ENCODE measurements around the gene PRPF6. TPM values are rescaled to one million over a fixed set of nuclear protein-coding genes. Genes with fewer than 3 reads are reported as not detected.

Gene PRPF6
- total RNA-seq, 1 donor from 2014 or later: 71.9 TPM

GRCh38 chr20:63934271-63935068 lies 46.5 kb upstream of the PRPF6 start:
- DNase-seq (ENCODE audit: extremely low spot score, unreplicated experiment): no peak
- TF ChIP-seq CTCF (IDR thresholded peaks at IDR 0.05): peak; percentile 45
- Mint-ChIP-seq H3K9me3 (ENCODE audit: unreplicated experiment) (no peaks in the 10 kb centered on the region), H3K27ac (ENCODE audit: unreplicated experiment) (peak overlapping the region; percentile 38), H3K4me1 (ENCODE audit: unreplicated experiment) (no peaks in the 10 kb centered on the region), H3K36me3 (ENCODE audit: unreplicated experiment) (peaks cover 32% of the 10 kb centered on the region), H3K4me3 (ENCODE audit: unreplicated experiment) (no peak overlapping the region), H3K27me3 (ENCODE audit: unreplicated experiment) (no peaks in the 10 kb centered on the region)

GRCh38 chr20:63935447-63935846 lies 45.5 kb upstream of the PRPF6 start:
- H3K9me3 Mint-ChIP-seq (ENCODE audit: unreplicated experiment): no peaks in the 10 kb centered on the region
- DNase-seq (ENCODE audit: extremely low spot score, unreplicated experiment): no peak
- H3K4me1 Mint-ChIP-seq (ENCODE audit: unreplicated experiment): no peaks in the 10 kb centered on the region
- no peak overlapping the region for H3K27ac Mint-ChIP-seq (ENCODE audit: unreplicated experiment)
- no peak for TF ChIP-seq CTCF (IDR thresholded peaks at IDR 0.05)
- H3K27me3 Mint-ChIP-seq (ENCODE audit: unreplicated experiment): no peaks in the 10 kb centered on the region
- peaks cover 26% of the 10 kb centered on the region for H3K36me3 Mint-ChIP-seq (ENCODE audit: unreplicated experiment)
- no peak overlapping the region for H3K4me3 Mint-ChIP-seq (ENCODE audit: unreplicated experiment)

GRCh38 chr20:63937596-63937995 lies 43.3 kb upstream of the PRPF6 start:
- no peaks in the 10 kb centered on the region for H3K27me3 Mint-ChIP-seq (ENCODE audit: unreplicated experiment)
- H3K36me3 Mint-ChIP-seq (ENCODE audit: unreplicated experiment): peaks cover 13% of the 10 kb centered on the region
- H3K4me1 Mint-ChIP-seq (ENCODE audit: unreplicated experiment): peaks cover 2% of the 10 kb centered on the region
- no peak overlapping the region for H3K27ac Mint-ChIP-seq (ENCODE audit: unreplicated experiment)
- TF ChIP-seq CTCF (IDR thresholded peaks at IDR 0.05): no peak
- no peak overlapping the region for H3K4me3 Mint-ChIP-seq (ENCODE audit: unreplicated experiment)
- no peaks in the 10 kb centered on the region for H3K9me3 Mint-ChIP-seq (ENCODE audit: unreplicated experiment)
- DNase-seq (ENCODE audit: extremely low spot score, unreplicated experiment): no peak

GRCh38 chr20:63939061-63939935 lies 41.6 kb upstream of the PRPF6 start:
- Mint-ChIP-seq H3K27me3 (ENCODE audit: unreplicated experiment) (no peaks in the 10 kb centered on the region), H3K4me3 (ENCODE audit: unreplicated experiment) (no peak overlapping the region), H3K4me1 (ENCODE audit: unreplicated experiment) (peaks cover 2% of the 10 kb centered on the region), H3K27ac (ENCODE audit: unreplicated experiment) (no peak overlapping the region), H3K36me3 (ENCODE audit: unreplicated experiment) (peaks cover 13% of the 10 kb centered on the region), H3K9me3 (ENCODE audit: unreplicated experiment) (no peaks in the 10 kb centered on the region)
- no peak for DNase-seq (ENCODE audit: extremely low spot score, unreplicated experiment)
- no peak for TF ChIP-seq CTCF (IDR thresholded peaks at IDR 0.05)

GRCh38 chr20:63940071-63940471 lies 40.9 kb upstream of the PRPF6 start:
- no peak overlapping the region for H3K4me3 Mint-ChIP-seq (ENCODE audit: unreplicated experiment)
- no peak for TF ChIP-seq CTCF (IDR thresholded peaks at IDR 0.05)

More at GRCh38 chr20:63940071-63940471, 40.9 kb upstream of the PRPF6 start:
- Mint-ChIP-seq H3K4me1 (ENCODE audit: unreplicated experiment) (peaks cover 2% of the 10 kb centered on the region), H3K36me3 (ENCODE audit: unreplicated experiment) (peaks cover 11% of the 10 kb centered on the region), H3K27ac (ENCODE audit: unreplicated experiment) (no peak overlapping the region), H3K27me3 (ENCODE audit: unreplicated experiment) (no peaks in the 10 kb centered on the region), H3K9me3 (ENCODE audit: unreplicated experiment) (no peaks in the 10 kb centered on the region)
- no peak for DNase-seq (ENCODE audit: extremely low spot score, unreplicated experiment)
